OCI-LY3 (cell line): ENCODE results near the gene LAPTM5.

Source experiments
- H2AFZ ChIP-seq: fragments of 200-600, 300-600 bp; shearing (Covaris generic); 2 replicates; pipeline ENCODE4 v1.6.0; 2014; ENCODE audit warnings: antibody characterized with exemption, low read depth, low read length
- H3K27ac ChIP-seq: fragments of 200-600, 300-600 bp; sonication (generic); 2 replicates; pipeline ENCODE4 v1.5.1; 2014; ENCODE audit warnings: mild to moderate bottlenecking, low read length, moderate library complexity, mixed read lengths
- H3K27me3 ChIP-seq: fragments of 200-600, 300-600 bp; sonication (generic); 2 replicates; pipeline ENCODE4 v1.6.1; 2014; ENCODE audit warnings: low read depth, low read length, mixed read lengths
- H3K36me3 ChIP-seq: fragments of 200-600, 300-600 bp; sonication (generic); replicated peaks from 2 replicates; pipeline ENCODE3; 2014; ENCODE audit warnings: low read depth, low read length, mixed read lengths
- H3K4me1 ChIP-seq: fragments of 300-600, 200-600 bp; sonication (generic); 2 replicates; pipeline ENCODE4 v1.6.1; 2014; ENCODE audit warnings: low read length, mixed read lengths
- H3K4me2 ChIP-seq: fragments of 200-600, 300-600 bp; sonication (generic); 2 replicates; pipeline ENCODE4 v1.6.1; 2014; ENCODE audit warnings: low read length, mixed read lengths
- H3K4me3 ChIP-seq: fragments of 300-600, 200-600 bp; sonication (generic); 2 replicates; pipeline ENCODE4 v1.5.1; 2014; ENCODE audit warnings: antibody characterized with exemption, mild to moderate bottlenecking, low read length, moderate library complexity
- H3K79me2 ChIP-seq: fragments of 300-600, 200-600 bp; shearing (Covaris generic); 2 replicates; pipeline ENCODE4 v1.6.1; 2014; ENCODE audit warnings: mild to moderate bottlenecking, low read length, mixed read lengths
- H3K9ac ChIP-seq: fragments of 300-600, 200-600 bp; shearing (Covaris generic); 2 replicates; pipeline ENCODE4 v1.6.0; 2014; ENCODE audit warnings: mild to moderate bottlenecking, low read length, moderate library complexity
- H3K9me3 ChIP-seq: fragments of 200-600, 300-600 bp; shearing (Covaris generic); 2 replicates; pipeline ENCODE4 v1.6.1; 2014; ENCODE audit warnings: low read length, mixed read lengths; ENCODE audit not compliant: insufficient read depth
- H4K20me1 ChIP-seq: fragments of 200-600, 300-600 bp; sonication (generic); 2 replicates; pipeline ENCODE4 v1.6.1; 2016; ENCODE audit warnings: low read length, mixed read lengths; ENCODE audit not compliant: insufficient read depth
- EZH2phosphoT487 ChIP-seq: fragments of 200-600 bp; shearing (Covaris generic); IDR thresholded peaks from 2 replicates; pipeline ENCODE4 v1.6.1; 2018; ENCODE audit warnings: antibody characterized with exemption, mixed run types, low read depth
- TF ChIP-seq, protein P1 (sequence below): fragments of 200-600, 300-600 bp; sonication (generic); IDR thresholded peaks from 2 replicates; pipeline ENCODE4 v1.5.1; 2014; ENCODE audit warnings: antibody characterized with exemption, low read length, low read depth

LAPTM5 gene

DNA sequence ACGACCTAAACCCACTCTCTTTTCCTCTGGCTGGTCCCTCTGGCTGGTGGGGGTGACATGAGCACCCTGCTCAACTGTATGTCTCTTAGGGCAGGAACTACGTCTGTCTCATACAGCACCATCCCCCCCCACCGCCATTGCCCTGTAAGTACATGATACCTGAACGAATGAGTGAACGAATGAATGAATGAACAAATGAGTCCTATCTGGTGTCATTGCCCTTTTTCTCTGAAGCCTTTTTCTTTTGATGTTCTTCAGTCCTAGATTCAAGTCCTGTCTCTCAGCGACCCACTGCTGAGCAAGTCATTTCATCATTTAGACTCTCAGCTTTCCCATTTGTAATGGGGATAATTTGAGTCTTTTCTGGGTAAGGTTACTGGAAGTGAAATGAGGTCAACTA is 45.0 kb downstream of the LAPTM5 start:
- Histone ChIP-seq H3K9ac (no peak overlapping the region), H2AFZ (no peak overlapping the region), H3K27ac (no peak overlapping the region), H3K27me3 (no peaks in the 10 kb centered on the region), H3K4me1 (peaks cover 5% of the 10 kb centered on the region), H3K9me3 (no peaks in the 10 kb centered on the region), H3K36me3 (no peaks in the 10 kb centered on the region), H3K4me2 (no peak overlapping the region), H4K20me1 (no peaks in the 10 kb centered on the region), H3K4me3 (no peak overlapping the region), H3K79me2 (no peaks in the 10 kb centered on the region)
- no peak for TF ChIP-seq EZH2phosphoT487
- TF ChIP-seq, protein P1, sequence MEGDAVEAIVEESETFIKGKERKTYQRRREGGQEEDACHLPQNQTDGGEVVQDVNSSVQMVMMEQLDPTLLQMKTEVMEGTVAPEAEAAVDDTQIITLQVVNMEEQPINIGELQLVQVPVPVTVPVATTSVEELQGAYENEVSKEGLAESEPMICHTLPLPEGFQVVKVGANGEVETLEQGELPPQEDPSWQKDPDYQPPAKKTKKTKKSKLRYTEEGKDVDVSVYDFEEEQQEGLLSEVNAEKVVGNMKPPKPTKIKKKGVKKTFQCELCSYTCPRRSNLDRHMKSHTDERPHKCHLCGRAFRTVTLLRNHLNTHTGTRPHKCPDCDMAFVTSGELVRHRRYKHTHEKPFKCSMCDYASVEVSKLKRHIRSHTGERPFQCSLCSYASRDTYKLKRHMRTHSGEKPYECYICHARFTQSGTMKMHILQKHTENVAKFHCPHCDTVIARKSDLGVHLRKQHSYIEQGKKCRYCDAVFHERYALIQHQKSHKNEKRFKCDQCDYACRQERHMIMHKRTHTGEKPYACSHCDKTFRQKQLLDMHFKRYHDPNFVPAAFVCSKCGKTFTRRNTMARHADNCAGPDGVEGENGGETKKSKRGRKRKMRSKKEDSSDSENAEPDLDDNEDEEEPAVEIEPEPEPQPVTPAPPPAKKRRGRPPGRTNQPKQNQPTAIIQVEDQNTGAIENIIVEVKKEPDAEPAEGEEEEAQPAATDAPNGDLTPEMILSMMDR = no peak

DNA sequence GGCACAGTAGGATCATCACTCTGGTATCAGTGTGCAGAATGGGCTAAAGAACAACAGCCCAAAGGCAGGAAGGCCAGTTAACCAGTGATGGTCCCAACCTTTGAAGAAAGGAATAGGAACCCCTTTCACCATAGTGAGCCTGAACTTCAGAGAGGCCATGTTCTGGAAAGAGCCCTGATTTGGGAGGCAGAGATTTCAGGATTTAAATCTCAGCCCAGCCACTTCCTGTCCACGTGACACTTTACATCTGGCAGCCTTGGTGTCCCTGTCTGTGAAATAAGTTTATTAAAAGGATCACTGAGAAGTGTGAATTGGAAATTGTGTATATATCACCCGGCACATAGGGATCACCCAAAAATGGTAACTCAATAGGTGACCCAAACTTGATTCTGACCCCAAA is 47.2 kb downstream of the LAPTM5 start:
- Histone ChIP-seq H3K27ac (no peak overlapping the region), H3K9me3 (no peaks in the 10 kb centered on the region), H3K4me1 (peaks cover 16% of the 10 kb centered on the region), H4K20me1 (no peaks in the 10 kb centered on the region), H2AFZ (no peak overlapping the region), H3K9ac (no peak overlapping the region), H3K4me2 (no peak overlapping the region), H3K36me3 (no peaks in the 10 kb centered on the region), H3K79me2 (no peaks in the 10 kb centered on the region), H3K4me3 (no peak overlapping the region), H3K27me3 (peaks cover 3% of the 10 kb centered on the region; the same call in 1 of the 2 replicates)
- no peak for TF ChIP-seq EZH2phosphoT487
- TF ChIP-seq, protein P1 = no peak

DNA sequence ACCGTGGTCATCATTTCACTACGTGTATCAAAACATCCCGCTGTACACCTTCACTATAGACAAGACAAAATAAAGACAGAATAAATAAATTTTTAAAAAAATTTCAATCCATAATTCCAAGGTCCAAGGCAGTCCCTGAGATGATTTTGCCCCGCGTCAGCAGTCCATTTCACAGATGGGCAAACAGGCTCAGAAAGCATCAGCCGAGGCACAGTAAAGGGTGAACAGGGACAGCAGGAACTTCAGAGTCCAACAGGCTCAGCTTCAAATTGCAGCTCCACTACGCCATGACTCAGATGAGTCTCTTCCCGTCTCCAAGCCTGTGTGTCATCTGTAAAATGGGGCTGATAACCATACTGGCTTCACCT is 49.2 kb downstream of the LAPTM5 start:
- H3K79me2 ChIP-seq = no peaks in the 10 kb centered on the region
- H3K9ac ChIP-seq = no peak overlapping the region
- no peak overlapping the region for H2AFZ ChIP-seq
- H3K27ac ChIP-seq = no peak overlapping the region
- H3K4me3 ChIP-seq = no peak overlapping the region
- H3K4me1 ChIP-seq = peaks cover 21% of the 10 kb centered on the region
- no peak overlapping the region for H3K4me2 ChIP-seq
- H4K20me1 ChIP-seq = no peaks in the 10 kb centered on the region
- TF ChIP-seq, protein P1 = no peak
- no peak for TF ChIP-seq EZH2phosphoT487
- H3K36me3 ChIP-seq = no peaks in the 10 kb centered on the region
- H3K27me3 ChIP-seq = peaks cover 3% of the 10 kb centered on the region; the same call in 1 of the 2 replicates
- H3K9me3 ChIP-seq = no peaks in the 10 kb centered on the region

DNA sequence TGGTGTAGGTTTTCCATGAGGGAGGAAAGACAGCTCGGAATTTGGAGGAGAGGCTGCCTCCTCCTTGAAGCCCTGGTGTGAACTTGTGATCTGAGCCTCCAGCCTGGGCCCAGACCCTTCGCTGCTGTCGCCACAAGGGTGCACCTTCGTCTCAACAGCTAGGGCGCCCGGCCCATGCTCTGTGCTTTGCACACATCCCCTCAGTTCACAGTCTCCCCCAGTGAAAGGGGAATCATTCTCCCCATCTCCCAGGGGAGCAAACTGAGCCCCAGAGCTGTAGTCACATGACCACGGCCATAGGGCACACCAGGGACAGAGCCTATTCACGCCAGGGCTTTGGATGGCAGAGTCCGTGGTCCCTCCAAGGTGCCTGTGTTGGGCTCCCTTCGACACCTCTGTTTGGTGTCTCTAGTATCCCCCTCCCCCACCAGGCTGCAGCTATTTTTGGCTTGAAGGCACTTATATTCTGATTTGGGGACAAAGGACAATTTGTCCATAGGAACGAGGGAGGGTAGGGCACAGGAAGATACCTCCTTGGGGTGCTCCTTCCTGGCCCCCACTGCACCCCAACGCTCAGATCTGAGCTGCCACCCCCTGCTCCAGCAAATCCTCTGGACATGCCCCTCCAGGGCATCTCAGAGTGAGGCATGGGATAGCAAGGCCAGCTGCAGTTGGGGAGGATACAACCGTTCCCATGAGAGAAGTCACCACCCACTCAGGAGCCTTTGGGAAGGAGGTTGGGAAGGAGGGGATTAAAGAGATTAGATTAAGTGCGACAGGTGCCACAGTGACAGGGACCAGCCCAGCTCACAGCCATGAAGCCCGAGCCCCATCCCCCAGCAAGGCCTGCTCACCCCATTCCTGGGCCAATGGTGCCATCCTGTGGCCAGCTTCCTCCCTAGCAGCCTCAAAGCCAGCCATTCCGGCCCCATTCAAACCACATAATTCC is 49.9 kb downstream of the LAPTM5 start:
- Histone ChIP-seq H3K4me1 (peaks cover 21% of the 10 kb centered on the region), H3K4me2 (peak overlapping the region; percentile 48), H2AFZ (no peak overlapping the region; the same call in 1 of the 2 replicates), H3K9ac (peak overlapping the region; percentile 4; the same call in 1 of the 2 replicates), H3K27me3 (peaks cover 3% of the 10 kb centered on the region; the same call in 1 of the 2 replicates), H3K27ac (no peak overlapping the region), H3K4me3 (no peak overlapping the region), H3K9me3 (no peaks in the 10 kb centered on the region), H4K20me1 (no peaks in the 10 kb centered on the region), H3K36me3 (no peaks in the 10 kb centered on the region), H3K79me2 (no peaks in the 10 kb centered on the region)
- no peak for TF ChIP-seq EZH2phosphoT487
- TF ChIP-seq, protein P1 = peak; percentile 78
